ENCODE data around the gene CCSER1.

- TF ChIP-seq, protein P1, sequence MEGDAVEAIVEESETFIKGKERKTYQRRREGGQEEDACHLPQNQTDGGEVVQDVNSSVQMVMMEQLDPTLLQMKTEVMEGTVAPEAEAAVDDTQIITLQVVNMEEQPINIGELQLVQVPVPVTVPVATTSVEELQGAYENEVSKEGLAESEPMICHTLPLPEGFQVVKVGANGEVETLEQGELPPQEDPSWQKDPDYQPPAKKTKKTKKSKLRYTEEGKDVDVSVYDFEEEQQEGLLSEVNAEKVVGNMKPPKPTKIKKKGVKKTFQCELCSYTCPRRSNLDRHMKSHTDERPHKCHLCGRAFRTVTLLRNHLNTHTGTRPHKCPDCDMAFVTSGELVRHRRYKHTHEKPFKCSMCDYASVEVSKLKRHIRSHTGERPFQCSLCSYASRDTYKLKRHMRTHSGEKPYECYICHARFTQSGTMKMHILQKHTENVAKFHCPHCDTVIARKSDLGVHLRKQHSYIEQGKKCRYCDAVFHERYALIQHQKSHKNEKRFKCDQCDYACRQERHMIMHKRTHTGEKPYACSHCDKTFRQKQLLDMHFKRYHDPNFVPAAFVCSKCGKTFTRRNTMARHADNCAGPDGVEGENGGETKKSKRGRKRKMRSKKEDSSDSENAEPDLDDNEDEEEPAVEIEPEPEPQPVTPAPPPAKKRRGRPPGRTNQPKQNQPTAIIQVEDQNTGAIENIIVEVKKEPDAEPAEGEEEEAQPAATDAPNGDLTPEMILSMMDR (conservative IDR thresholded peaks at IDR 0.05; ENCODE audit: low read length), result no peak
- no peak for TF ChIP-seq EZH2phosphoT487 (IDR thresholded peaks at IDR 0.05; ENCODE audit: borderline replicate concordance, low read depth, low read length)
Measured at GRCh38 chr4:91454111-91454510, 1326.9 kb downstream of the CCSER1 start.
